ENCODE data around the gene CDC14B.
"Not testable (repeated sequence)": the region's sequence is repeated elsewhere in the genome, so short reads cannot be mapped to it uniquely, and the experiment has no call there.

The CDC14B gene

DNA sequence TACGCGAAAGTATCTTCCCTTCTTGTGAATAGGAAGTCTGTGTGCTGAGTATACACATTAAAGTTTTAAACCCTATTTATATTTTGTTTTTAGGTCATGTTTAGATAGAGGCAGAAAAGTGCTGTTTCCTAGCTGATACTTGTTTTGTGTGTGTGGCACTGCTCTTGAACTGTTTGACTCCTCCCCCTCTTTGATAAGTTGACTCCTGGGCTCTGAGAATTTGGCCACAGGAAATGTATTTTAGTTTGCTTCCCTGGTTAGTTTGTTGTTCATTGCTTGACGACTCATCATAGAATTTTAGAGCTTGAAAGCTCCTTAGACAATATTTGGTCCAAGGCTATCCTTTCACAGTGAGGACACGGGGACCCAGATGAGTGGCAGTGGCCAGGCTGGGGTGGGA is 2.0 kb upstream of the CDC14B start:
- no peak for DNase-seq

DNA sequence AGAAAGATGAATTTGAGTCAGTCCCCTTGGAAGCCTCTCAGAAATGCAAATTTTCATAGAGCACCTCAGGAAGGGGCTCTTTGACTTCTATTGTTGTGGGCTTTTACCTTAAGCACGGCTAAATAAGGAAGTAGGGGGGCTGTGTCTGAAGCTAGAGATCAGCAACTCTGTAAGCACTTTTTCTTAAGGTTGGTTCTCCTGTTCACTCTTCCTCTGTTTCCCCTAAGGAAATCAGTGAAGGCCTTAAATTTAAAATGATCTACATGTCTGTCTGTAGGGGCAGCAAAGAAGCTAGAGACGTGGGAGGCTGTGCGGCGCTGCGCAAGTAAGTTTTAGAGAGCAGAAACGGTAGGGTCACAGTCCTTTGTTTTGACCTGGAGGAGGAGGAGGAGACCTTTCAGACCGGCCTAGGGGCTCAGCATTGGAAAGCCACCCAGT is 1.2 kb upstream of the CDC14B start:
- no peak for DNase-seq

DNA sequence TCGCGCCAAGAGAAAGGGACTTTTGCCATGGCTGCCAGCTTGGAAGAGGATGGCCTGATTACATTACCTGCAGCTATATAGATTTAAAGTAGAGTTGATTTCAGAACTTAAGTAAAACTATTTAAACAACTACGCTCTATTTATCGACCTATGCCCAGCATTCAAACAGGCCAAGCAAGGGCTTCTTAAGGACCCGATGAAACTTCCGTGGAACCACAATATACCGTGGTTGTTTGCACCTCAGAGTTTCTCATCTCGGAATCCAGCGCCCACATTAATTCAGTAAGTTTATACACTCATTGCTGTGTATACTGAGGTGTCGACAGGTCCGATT is 505 bp upstream of the CDC14B start:
- DNase-seq = no peak

DNA sequence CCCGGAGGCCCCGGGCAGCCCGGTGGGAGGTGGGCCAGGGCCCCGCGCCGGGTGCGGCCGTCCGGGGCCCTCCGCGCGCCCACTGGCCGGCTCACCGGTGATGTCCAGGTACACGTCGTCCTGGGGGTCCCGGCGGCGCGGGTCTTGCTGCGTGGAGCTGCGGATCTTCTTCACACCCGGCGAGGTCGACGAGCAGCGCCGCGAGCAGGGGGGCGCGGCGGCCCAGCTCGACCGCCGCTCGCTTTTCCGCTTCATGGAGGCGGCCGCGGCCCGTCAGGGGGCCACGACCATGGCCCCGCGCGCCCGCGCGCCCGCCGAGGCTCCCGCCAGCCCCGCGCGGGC is 548 bp downstream of the CDC14B start:
- DNase-seq = no peak

DNA sequence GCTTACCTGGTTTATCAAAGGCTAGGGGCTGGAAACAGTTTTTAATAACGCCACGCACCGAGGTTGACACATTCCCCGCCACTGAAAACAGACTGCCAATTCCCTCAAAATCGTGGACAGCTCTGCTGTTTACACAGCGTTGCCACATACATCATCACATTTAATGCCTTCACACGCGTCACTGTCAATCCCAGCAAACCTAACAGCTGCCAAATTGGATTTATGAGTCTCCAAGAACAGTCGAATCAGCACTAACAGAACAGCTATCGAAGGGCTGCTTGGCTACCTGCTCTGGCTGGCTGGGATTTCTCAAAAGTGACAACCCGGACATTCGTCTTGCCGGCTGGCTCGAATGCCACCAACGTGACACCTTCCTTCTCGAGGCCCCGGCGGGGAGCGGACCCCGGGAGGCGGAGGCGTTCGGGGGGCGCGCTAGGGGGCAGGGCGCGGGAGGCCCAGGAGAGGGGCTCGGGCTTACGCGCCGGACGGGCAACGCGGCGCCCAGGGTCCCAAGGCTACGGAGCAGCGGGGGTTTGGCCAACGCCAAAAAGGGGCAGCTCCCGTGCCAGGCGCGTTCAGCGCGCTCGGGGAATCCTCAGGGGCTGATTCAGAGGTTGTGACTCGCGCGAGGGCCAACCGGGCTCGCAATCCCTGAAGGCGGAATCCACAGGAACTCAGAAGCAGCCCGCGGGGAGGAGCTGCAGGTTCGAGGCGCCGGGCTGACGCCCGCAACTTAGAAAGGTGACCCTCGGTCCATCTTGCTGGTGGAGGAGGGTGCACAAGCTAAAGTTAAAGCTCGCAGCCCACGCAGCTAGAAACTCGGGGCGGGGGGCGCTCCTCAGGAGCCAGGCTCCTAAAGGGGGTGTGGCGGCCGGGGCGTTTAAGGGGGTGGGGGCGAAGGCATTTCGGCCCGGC is 1.2 kb downstream of the CDC14B start:
- no peak for DNase-seq

DNA sequence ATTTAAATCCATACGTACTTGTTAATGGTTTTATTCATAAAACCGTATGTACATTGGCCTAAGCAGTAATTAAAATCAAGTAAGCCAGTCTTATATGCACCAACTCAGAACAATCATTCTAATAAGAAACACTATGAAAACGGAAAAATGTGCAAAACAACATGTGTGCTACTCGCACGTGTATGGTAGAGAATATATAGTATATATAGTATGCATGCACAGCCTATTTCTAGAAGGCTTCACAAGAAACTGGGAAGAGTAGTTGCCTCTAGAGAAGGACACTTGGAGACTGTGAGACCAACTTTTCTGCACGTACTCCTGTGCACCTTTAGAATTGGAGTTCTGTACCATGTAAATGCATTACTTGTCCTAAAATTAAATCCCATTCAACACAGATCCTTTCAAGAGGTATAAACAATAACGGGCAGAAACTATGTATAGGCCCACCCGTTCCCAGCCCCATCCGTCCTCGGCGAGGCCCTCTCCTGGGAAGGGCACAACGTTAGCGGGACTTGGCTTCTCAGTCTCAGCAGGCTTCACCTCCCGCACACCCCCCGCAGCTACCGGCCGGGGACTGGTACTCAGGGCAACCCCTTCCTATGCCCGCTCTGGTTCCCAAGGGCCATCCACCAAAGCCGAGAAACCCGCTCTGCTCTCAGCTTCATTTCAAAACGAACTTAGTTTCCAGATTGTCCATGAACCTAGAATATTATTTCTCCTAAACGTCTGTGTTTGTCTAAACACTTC is 2.0 kb downstream of the CDC14B start:
- DNase-seq = no peak

DNA sequence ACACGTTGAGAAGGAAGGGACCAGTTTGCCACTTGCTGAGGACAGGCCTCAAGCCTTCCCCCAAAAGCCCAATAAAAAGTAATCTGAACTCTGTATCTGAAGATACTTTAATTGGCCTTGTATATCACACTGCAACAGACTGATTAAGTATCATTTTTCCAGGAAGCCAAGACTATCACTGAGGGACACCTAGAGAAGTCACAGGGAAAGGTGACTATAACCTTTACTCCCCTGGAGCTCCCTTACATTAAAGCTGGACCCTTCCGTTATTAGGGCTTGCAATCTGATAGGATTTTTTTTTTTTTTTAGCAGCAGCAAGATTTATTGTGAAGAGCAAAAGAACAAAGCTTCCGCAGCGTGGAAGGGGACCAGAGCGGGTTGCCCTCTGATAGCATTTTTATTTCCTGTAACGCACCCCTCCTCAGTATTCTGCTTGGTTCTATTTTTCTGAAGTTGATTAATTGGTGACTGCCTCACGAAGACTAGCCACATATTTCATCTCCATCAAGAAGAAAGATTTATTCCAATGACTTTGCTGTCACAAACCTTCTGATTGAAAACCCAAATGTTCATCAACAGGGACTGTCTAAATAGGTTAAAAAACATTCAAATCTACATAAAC is 2.7 kb downstream of the CDC14B start:
- DNase-seq = no peak

DNA sequence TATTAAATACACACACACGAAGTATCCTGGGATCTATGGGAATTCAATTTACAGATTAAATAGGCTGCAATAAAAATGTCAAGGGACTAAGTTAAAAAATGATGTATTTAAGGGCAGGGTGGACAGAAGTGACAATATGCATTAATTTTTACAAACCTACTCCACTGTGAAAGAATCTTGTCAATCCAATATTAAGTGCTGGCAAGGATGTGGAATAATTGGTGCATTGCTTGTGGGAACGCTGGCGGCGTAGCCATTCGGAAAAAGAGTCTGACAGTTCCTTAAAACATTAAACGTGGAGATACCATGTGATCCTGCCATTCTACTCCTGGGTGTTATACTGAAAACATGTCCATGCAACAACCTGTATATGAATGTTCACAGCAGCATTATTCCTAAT is 4.2 kb downstream of the CDC14B start:
- DNase-seq = no peak

DNA sequence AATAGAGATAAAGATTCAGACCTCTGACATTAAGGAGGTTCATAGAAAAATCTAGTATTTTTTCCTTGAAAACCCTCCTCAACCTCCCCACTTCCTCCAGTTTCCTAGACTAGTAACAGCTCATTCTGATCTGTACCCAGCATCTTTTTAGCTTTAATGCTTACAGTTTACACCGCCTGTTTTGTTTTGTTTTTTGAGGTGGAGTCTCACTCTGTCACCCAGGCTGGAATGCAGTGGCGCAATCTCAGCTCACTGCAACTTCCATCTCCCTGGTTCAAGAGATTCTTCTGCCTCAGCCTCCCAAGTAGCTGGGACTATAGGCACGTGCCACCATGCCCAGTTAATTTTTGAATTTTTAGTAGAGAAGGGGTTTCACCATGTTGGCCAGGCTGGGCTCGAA is 5.0 kb downstream of the CDC14B start:
- DNase-seq = not testable (repeated sequence)

DNA sequence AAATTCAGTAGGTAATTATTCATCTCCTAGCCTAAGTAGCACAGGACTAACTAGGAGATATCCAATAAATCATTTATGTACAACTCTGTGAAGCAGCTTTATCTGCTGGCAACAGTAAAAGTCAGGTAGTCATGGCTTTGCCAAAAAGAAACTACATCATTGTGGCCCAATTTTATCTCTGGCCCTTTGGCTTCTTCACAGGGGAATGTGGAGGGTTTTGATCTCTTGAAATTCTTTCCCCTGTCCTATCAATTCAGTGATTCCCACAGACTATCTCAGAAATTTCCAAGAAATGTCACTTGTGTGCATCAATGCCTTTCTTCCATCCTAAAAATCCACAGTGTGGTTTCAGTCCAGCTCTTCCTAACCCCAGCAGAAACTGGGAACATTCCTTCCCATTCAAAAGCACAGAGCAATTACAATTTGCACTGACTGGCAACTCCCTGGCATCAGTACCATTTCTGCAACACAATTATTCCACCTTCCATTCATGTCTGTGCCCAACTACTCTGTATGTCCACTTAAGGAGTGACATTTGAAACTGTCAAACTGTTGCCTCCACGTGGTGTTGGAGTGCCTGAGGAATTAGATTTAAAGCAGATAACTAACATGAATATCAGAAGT is 6.6 kb downstream of the CDC14B start:
- DNase-seq = no peak

DNA sequence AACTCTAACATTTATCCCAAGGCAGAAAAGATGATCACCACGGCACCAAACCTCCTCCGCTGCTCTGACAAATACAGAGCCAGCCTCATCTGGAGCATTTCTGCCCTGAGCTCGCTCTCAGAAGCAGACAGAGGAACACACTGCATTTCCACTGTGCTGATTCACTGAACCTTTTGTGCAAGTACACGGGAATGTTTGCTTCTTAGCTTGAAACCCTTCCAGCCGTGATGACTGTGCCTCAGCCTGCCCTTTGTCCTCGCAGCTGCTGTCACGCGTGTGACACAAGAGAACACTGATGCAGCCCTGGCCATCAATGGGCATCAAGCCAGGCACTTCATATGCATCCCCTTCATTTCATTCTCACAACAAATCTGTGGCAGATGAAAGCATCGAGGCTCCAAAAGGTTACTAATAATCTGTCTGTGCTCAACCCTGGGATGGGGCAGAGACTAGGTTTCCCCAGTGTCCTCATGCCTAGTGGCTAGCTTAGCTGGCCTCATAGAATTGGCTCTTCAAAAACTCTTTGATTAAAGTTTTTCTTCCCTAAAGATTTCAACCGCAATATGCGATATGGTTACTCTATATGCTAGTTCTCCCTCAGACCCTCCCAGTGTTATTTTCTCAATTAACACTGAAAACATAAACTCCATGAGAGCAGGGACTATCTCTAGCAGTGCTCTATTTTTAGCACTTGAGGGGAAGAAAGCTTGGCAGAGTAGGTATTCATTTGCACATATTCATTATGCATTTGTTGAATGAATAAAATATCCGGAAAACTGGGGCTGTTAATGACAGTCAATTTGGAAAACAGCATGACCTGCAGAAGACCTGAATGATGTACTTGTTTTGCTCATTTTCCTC is 7.3 kb downstream of the CDC14B start:
- no peak for DNase-seq

DNA sequence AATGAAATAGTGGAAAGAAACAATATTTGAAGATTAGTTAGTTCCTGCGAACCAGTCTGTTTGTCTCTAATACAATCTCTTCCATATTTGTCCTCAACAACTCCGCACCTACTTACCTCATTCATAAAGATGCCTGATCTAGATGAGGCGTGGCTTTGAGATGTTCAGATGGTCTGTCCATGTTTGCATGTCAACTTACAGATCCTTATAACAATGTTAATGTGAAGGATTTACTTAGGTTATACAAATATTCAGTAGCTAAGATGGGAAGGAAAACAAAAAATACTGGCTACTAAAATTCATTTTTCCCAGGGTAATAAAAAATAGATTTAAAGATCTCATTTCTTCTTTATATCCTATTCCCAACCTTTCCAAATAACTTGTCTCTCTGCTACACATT is 8.3 kb downstream of the CDC14B start:
- DNase-seq = no peak

DNA sequence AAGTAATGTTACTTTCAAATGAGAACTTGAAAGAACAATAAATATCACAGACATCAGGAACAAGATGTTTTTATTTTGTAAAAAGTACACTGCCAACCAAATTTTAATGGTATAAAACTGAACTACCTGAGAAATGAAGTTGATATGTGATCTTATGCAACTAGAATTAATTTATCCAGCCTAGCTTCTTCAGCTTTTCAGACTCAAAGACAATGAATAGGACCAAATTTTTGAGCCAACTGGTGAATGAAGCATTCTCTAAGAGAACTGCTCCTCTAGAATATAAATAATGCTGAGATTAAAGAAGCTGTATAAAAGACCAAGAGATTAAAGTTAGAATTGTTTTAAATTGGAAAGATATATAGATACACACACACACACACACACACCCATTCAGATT is 9.9 kb downstream of the CDC14B start:
- no peak for DNase-seq

DNA sequence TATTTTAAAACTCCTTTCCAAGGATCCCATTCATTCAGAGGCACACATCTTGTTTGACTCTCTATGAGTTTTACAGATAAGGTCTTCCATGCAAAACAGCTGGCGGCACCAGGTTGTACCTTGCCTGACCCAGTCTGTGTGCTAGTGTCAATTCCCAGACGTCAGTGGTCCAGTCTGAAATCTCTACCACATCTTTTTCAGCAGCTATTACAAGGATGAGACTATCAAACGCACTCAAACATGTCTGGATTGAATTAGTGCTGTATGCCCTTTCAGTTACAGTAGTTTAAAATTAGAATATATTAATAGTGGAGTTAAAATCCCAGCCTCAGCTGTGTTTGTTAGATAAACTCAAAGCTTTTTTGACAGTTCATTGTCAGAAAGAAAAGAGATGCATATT is 11.7 kb downstream of the CDC14B start:
- no peak for DNase-seq

DNA sequence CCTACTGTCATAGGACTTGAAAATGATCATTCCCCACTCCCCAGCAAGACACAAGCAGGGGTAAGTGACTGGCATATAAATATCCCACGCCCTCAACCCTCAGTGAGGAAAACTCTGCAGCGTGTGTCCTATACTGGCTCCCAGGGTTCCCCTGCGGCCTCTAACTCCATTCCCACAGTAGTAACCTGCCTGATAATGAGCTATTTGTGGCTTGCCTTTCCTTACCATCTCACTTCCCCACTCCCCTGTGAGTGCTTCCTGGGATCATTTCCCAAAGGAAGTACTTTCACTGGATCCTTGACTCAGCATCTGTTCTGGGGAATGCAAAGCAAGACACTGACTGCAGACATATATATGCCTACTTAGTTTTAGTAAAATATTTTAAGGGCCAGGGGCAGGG is 14.3 kb downstream of the CDC14B start:
- no peak for DNase-seq

DNA sequence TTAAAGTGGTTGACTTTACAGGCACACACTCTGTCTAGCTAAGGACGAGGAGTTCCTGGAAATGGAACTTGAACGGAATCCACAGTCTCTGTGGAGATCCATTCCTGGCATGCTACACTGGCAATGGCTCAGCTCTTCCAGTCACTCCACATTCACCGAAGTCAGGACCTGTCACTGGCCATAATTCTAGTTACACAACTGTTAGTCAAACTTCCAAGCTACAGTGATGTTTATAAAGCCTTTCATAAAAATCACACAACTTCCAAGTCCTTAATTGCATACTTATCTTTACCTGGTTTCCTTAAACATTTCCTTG is 15.7 kb downstream of the CDC14B start:
- no peak for DNase-seq

DNA sequence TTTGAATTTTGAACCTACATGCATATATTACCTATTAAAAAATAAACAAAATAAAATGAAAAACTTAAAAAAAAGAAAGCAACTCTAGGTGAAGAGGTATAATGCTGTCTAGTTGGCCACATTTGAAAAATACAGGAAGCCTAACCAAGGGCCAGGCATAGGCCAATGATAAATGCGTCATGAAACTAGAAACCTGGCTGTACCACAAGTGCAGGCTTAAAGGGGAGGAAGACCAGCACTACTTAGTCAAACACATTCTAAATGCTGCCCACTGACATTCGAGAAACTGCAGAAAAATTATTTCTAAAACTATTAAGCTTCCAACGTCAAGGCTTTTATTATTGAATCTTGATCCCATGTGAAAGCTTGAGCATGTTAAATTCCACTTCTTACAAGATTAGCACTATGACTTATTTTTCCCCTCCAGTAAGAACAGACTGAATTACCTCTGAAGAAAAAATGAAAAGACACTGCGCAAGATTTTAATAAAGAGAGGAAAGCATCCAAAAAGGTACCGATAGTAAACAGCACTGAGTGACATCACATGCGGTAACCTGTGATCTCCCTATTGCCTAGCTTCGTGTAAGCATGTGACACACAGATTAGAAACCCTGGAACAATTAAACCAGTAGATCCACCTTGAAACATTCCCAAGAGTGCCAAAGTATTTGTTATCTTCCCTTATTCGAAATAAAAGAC is 16.2 kb downstream of the CDC14B start:
- no peak for DNase-seq

DNA sequence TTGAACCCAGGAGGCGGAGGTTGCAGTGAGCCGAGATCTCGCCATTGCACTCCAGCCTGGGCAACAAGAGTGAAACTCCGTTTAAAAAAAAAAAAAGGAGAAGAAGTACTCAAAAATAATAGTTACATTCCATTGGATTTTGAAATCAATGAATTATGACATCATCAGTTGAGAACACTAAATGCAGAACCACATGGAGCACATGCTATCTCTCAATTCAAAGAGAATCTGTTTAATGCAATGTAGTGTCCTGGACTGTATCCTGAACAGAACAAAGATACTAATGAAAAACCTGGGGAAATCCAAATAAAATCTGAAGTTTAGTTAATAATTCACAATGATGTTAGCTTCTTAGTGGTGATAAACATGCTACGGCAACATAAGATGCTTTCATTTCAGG is 20.3 kb downstream of the CDC14B start:
- DNase-seq = no peak

DNA sequence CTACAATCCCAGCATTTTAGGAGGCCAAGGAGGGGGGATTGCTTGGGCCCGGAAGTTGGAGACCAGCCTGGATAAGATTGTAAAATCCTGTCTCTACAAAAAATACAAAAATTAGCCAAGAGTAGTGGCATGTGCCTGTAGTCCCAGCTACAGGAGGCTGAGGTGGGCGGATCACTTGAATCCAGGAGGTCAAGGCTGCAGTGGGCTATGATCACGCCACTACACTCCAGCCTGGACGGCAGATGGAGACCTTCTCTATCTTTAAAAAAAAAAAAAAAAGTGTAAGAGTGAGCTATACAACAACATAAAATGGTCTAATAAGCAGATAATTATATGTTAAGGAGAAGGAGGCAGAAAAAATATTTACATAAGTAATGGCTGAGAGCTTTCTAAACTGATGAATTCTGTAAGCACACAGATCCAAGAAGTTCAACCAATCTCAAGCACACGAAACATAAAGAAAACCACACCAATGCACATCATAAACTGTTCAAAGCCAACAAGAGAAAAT is 23.0 kb downstream of the CDC14B start:
- no peak for DNase-seq

DNA sequence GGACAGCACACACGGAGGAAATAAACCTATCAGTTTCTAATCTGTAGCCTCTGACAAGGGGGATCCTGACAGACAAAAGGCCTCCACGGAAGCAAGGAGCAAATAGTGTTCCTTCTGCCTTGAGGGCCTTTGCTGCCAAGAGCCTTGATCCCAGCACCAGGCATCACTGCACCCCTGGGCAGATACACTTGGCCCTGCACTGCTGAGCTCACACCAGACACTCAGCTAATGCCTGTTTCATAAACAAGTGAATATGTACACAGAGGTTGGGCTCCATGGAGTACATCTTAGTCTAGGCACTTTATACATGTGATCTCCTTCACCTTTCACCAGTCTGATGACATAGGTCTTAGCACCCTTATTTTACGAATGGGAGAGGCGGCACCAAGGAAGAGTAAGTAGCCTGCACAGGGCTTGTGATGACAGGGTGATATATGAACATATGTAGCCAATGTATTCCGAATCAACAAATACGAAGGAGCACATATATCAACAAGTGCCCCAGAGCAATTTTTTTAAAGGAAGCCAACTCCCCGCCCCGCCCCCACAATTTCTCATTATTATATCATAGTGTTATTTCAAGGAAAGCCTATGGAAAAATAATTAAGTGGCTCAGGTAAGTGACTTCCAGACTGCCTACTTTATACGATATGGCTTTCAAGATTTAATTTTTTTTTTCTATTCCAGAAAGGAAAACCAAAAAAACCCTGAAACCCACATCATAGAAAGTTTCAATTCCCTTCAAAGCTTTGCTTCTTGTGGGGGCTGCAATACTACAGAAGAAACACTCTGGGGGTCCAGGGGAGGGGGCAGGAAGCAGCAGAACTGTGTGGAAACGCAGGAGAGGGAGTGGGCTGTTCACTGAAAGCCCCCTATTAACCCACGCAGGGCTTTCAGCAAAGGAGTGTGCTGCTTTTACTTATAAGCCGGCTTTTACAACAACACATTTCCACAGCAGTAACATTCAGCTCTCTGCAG is 32.0 kb downstream of the CDC14B start:
- DNase-seq = no peak

DNA sequence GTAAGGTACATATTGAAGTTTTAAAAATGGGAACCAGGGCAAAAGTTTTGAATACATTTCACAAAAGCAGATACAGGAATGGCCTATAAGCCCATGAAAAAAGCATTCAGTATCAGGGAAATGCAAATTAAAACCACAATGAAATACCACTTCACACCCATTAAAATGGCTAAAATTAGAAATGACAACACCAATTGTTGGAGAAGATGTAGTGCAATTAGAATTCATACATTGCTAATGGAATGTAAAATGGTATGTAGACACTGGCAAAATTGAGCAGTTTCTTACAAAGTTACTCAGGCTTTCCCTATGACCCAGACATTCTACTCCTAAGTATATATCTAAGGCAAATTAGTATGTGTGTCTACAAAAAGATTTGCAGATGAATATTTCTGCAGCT is 34.2 kb downstream of the CDC14B start:
- no peak for DNase-seq

Data from effector CD8-positive, alpha-beta T cell (primary cell).